WI38 (cell line): ENCODE measurements around the gene SLC45A1.

Experiments used
- H3K4me3 ChIP-seq: 2 replicates; pipeline ENCODE4 v1.5.1; 2011; ENCODE audit warnings: low read depth, mild to moderate bottlenecking, control low read depth, low read length
- CTCF ChIP-seq: IDR thresholded peaks from 2 replicates; pipeline ENCODE4 v1.5.1; 2012; ENCODE audit warnings: low read depth, mild to moderate bottlenecking, control low read depth, low read length

Gene SLC45A1

GRCh38 chr1:8283058-8283884 is 34.6 kb upstream of the SLC45A1 start:
- no peak overlapping the region for H3K4me3 ChIP-seq
- TF ChIP-seq CTCF = no peak

- TF ChIP-seq CTCF = no peak
- H3K4me3 ChIP-seq = no peak overlapping the region
These were observed 33.8 kb upstream of the SLC45A1 start for GRCh38 chr1:8284127-8284526.

GRCh38 chr1:8285103-8285502 is 32.8 kb upstream of the SLC45A1 start:
- no peak overlapping the region for H3K4me3 ChIP-seq
- no peak for TF ChIP-seq CTCF

GRCh38 chr1:8285965-8286364 is 31.9 kb upstream of the SLC45A1 start:
- TF ChIP-seq CTCF = no peak
- no peak overlapping the region for H3K4me3 ChIP-seq

- TF ChIP-seq CTCF = no peak
- H3K4me3 ChIP-seq = no peak overlapping the region
These were observed 24.8 kb upstream of the SLC45A1 start for GRCh38 chr1:8293118-8293517.

- no peak overlapping the region for H3K4me3 ChIP-seq
- TF ChIP-seq CTCF = no peak
These were observed 24.2 kb upstream of the SLC45A1 start for GRCh38 chr1:8293641-8294169.

GRCh38 chr1:8294170-8294697 is 23.7 kb upstream of the SLC45A1 start:
- no peak for TF ChIP-seq CTCF
- H3K4me3 ChIP-seq = no peak overlapping the region
